PC-9 (cell line): ENCODE data around the gene ASTL.

Experiments used
- CTCF ChIP-seq: fragments of 200-600 bp; sonication (generic); conservative IDR thresholded peaks from 2 replicates; pipeline ENCODE4 v1.6.1; 2017; ENCODE audit warnings: mixed run types, antibody characterized with exemption, mild to moderate bottlenecking, moderate library complexity
- EZH2 ChIP-seq: fragments of 200-600 bp; sonication (generic); IDR thresholded peaks from 2 replicates; pipeline ENCODE4 v1.8.0; 2017; ENCODE audit warnings: antibody characterized with exemption, low read depth

- TF ChIP-seq EZH2 (no peak), CTCF (no peak)
Observed at GRCh38 chr2:96153991-96154431, 15.7 kb upstream of the ASTL start.
